Omental fat pad (tissue), 4 donors: ENCODE data around the gene CSMD2. TPM values are rescaled to one million over a fixed set of nuclear protein-coding genes. Genes with fewer than 3 reads are reported as not detected.
"Not testable (repeated sequence)": the region's sequence is repeated elsewhere in the genome, so short reads cannot be mapped to it uniquely, and the experiment has no call there.

ENCODE experiments used
- ATAC-seq: fragments of 150-250 bp; one replicate; pipeline ENCODE4 v1.9.1; 2016; ENCODE audit warnings: mild to moderate bottlenecking, moderate library complexity; ENCODE audit not compliant: low FRiP score
- DNase-seq: peaks from one replicate; pipeline ENCODE4 v3.0.0-alpha.2; 2019; ENCODE audit warnings: low spot score
- CTCF ChIP-seq, 3 donors: fragments of 450-650 bp; IDR thresholded peaks; one replicate each; pipeline ENCODE4 v1.5.1; 2016 to 2017; ENCODE audit warnings: antibody characterized with exemption in 3 of 3, mild to moderate bottlenecking in 3 of 3, moderate library complexity in 2 of 3
- total RNA-seq, 4 donors: library from RNA; depleted of rRNA; stranded (reverse); fragments of >200 nt; gene quantifications; one replicate each; pipeline ENCODE4 v1.1.0, GENCODE V29; 2016

CSMD2 gene
- total RNA-seq, 4 donors from 2014 or later = 0.19 to 3.8 (median 0.60) TPM; not detected in 1

DNA sequence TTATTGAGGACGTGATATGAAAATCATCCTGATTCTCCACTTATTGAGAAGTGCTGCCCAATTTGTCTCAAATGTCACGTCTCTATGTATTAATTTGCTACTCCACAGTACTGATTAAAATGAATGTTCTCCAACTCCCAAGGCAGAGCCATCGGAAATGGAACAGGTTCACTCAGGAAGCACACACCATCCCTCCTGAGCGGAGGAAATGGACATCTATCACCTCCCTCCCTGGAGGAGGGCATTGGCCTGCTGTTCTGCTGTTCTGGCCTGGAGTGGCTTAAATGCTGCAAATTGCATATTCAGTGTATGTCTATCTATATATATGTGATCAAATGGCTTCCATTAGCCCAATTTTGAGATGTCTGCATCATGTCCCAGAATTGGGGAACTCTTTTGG is 140.5 kb downstream of the CSMD2 start:
- DNase-seq (no peak), ATAC-seq (no peak)
- TF ChIP-seq CTCF (IDR thresholded peaks at IDR 0.05) = no peak

- ATAC-seq (no peak), DNase-seq (no peak)
- TF ChIP-seq CTCF (IDR thresholded peaks at IDR 0.05) = no peak
Measured at GRCh38 chr1:34019741-34020552, 145.1 kb downstream of the CSMD2 start.

- no peak for DNase-seq
- ATAC-seq = no peak
- no peak for TF ChIP-seq CTCF (IDR thresholded peaks at IDR 0.05)
Measured at GRCh38 chr1:34018285-34018684, 146.7 kb downstream of the CSMD2 start.

- ATAC-seq, DNase-seq: not testable (repeated sequence)
Measured at GRCh38 chr1:34016281-34016680, 148.7 kb downstream of the CSMD2 start.

DNA sequence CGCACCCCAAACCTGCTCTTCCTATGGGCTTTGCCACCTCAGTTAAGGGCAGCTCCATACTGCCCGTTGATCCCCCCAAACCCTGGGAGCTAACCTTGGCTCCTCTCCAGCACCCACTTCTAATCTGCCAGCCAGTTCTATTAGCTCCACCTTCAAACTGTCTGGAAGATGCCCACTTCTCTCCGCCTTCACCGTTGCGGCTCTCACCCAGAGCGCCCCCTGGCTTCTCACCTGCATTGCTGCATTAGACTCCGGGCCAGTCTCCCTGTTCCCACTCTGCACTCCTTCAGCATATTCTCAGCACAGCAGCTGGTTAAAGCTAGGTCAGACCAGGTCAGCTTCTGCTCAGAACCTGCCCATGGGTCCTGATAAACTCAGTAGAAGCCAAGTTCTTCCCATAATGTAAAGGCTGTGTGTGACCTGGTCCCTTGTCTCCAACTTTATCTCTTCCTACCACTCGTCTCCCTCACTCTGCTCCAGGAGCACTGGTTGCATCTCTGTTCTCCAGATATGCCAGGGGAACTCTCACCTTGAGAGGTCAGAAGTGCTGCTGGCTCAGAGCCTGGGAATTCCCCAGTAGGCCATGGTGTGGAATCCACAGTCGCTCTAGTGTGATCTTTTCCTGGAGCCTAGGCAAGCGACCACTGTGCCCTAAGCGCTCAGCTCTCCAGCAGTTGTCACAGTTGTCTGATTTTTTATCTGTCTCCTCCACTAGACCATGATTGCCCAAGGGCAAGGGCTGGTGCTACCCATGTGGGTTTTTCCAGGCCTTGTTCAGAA is 150.9 kb downstream of the CSMD2 start:
- DNase-seq (no peak), ATAC-seq (no peak)
- no peak for TF ChIP-seq CTCF (IDR thresholded peaks at IDR 0.05)

- DNase-seq (no peak), ATAC-seq (no peak)
- TF ChIP-seq CTCF (IDR thresholded peaks at IDR 0.05) = no peak
Measured at GRCh38 chr1:34013136-34013535, 151.9 kb downstream of the CSMD2 start.

GRCh38 chr1:34009340-34009985 is 155.6 kb downstream of the CSMD2 start:
- no peak for DNase-seq

More at GRCh38 chr1:34009340-34009985, 155.6 kb downstream of the CSMD2 start:
- TF ChIP-seq CTCF (IDR thresholded peaks at IDR 0.05) = no peak
- ATAC-seq = peak; percentile 31
